DND-41 (cell line): ENCODE results near the gene PSMC4.

Experiments used
- ATAC-seq: fragments of 200-7000 bp; cut with Tn5 transposase; 3 replicates; pipeline ENCODE4 v1.9.1; 2021; ENCODE audit warnings: low read depth; ENCODE audit not compliant: insufficient read depth
- DNase-seq: peaks from one replicate; pipeline ENCODE4 v3.0.0-alpha.2; 2020
- H2AFZ ChIP-seq: 2 replicates; pipeline ENCODE4 v1.6.0; 2012; ENCODE audit warnings: low read depth, low read length
- H3K27ac ChIP-seq: 2 replicates; pipeline ENCODE4 v1.5.1; 2012; ENCODE audit warnings: low read length, inconsistent platforms
- H3K27me3 ChIP-seq: fragments of 200-600 bp; sonication (generic); 2 replicates; pipeline ENCODE4 v1.6.0; 2012; ENCODE audit warnings: low read length, mild to moderate bottlenecking, inconsistent platforms; ENCODE audit not compliant: insufficient read depth, poor library complexity
- H3K36me3 ChIP-seq: 2 replicates; pipeline ENCODE4 v1.5.1; 2012; ENCODE audit warnings: low read length, inconsistent platforms; ENCODE audit not compliant: insufficient read depth
- H3K4me1 ChIP-seq: 2 replicates; pipeline ENCODE4 v1.5.1; 2012; ENCODE audit warnings: mild to moderate bottlenecking, low read length; ENCODE audit not compliant: insufficient read depth
- H3K4me2 ChIP-seq: 2 replicates; pipeline ENCODE4 v1.6.0; 2012; ENCODE audit warnings: mild to moderate bottlenecking, moderate library complexity, low read length, inconsistent platforms; ENCODE audit not compliant: insufficient read depth
- H3K4me3 ChIP-seq, 2 experiments: fragments of 200-600 bp in 1 of 2; shearing (Covaris generic) in 1 of 2; 2 replicates each; pipeline ENCODE4 v1.5.1; 2012 to 2016; ENCODE audit warnings: inconsistent platforms in 2 of 2, low read length in 2 of 2, mild to moderate bottlenecking in 2 of 2, low read depth in 1 of 2, moderate library complexity in 1 of 2
- H3K79me2 ChIP-seq: 2 replicates; pipeline ENCODE4 v1.6.0; 2012; ENCODE audit warnings: low read length, inconsistent platforms; ENCODE audit not compliant: insufficient read depth
- H3K9ac ChIP-seq: 2 replicates; pipeline ENCODE4 v1.6.0; 2012; ENCODE audit warnings: low read depth, mild to moderate bottlenecking, inconsistent platforms, low read length, moderate library complexity
- H3K9me3 ChIP-seq: 2 replicates; pipeline ENCODE4 v1.5.1; 2012; ENCODE audit warnings: low read length, moderate library complexity, mild to moderate bottlenecking, inconsistent platforms; ENCODE audit not compliant: insufficient read depth, severe bottlenecking
- H4K20me1 ChIP-seq: 2 replicates; pipeline ENCODE4 v1.6.0; 2012; ENCODE audit warnings: low read length; ENCODE audit not compliant: insufficient read depth
- CTCF ChIP-seq: IDR thresholded peaks from 2 replicates; pipeline ENCODE4 v1.5.1; 2012; ENCODE audit warnings: borderline replicate concordance, low read length, moderate library complexity, mild to moderate bottlenecking; ENCODE audit not compliant: poor library complexity, severe bottlenecking; ENCODE audit errors: extremely low read depth
- EZH2 ChIP-seq: IDR thresholded peaks from 3 replicates; pipeline ENCODE4 v1.6.1; 2012; ENCODE audit warnings: borderline replicate concordance, low read depth, mild to moderate bottlenecking, moderate library complexity, low read length, inconsistent platforms; ENCODE audit not compliant: severe bottlenecking

Gene PSMC4

GRCh38 chr19:39970675-39971379 lies at the start of gene PSMC4:
PSMC4 (plus strand) TSS chr19:39971165; CDS start chr19:39971203, 38 bp downstream.
- no peaks in the 10 kb centered on the region for H3K9me3 ChIP-seq
- no peak for TF ChIP-seq EZH2
- peak; percentile 98 for TF ChIP-seq CTCF
- H3K4me2 ChIP-seq, result peak within 1 kb of the TSS; percentile 89
- H3K4me1 ChIP-seq, result peaks cover 36% of the 10 kb centered on the region
- H3K27ac ChIP-seq, result peak within 1 kb of the TSS; percentile 91
- H3K4me3 ChIP-seq, result peak within 1 kb of the TSS; percentile 68 to 84
- no peaks in the 10 kb centered on the region for H3K27me3 ChIP-seq
- H3K36me3 ChIP-seq, result peaks cover 36% of the 10 kb centered on the region
- DNase-seq, result peak; percentile 99
- H2AFZ ChIP-seq, result peak within 1 kb of the TSS; percentile 74
- ATAC-seq, result peak; percentile 98
- H3K9ac ChIP-seq, result peak within 1 kb of the TSS; percentile 76
- peaks cover 16% of the 10 kb centered on the region; the same call in 1 of the 2 replicates for H4K20me1 ChIP-seq
- H3K79me2 ChIP-seq, result peaks cover 52% of the 10 kb centered on the region

- Histone ChIP-seq H3K9me3 (no peaks in the 10 kb centered on the region), H3K27me3 (no peaks in the 10 kb centered on the region), H4K20me1 (no peaks in the 10 kb centered on the region), H3K36me3 (no peaks in the 10 kb centered on the region), H3K27ac (no peak overlapping the region), H3K4me2 (no peak overlapping the region), H3K4me1 (no peaks in the 10 kb centered on the region), H3K4me3 (no peak overlapping the region), H3K79me2 (no peaks in the 10 kb centered on the region), H2AFZ (no peak overlapping the region), H3K9ac (no peak overlapping the region)
- ATAC-seq (no peak), DNase-seq (no peak)
- TF ChIP-seq CTCF (no peak), EZH2 (no peak)
These were observed 47.1 kb upstream of the PSMC4 start for GRCh38 chr19:39923862-39924261.

- Histone ChIP-seq H3K9ac (no peak overlapping the region), H3K4me2 (no peak overlapping the region), H2AFZ (no peak overlapping the region), H3K36me3 (no peaks in the 10 kb centered on the region), H3K4me1 (no peaks in the 10 kb centered on the region), H3K79me2 (no peaks in the 10 kb centered on the region), H3K27me3 (no peaks in the 10 kb centered on the region), H4K20me1 (no peaks in the 10 kb centered on the region), H3K4me3 (no peak overlapping the region), H3K27ac (no peak overlapping the region), H3K9me3 (no peaks in the 10 kb centered on the region)
- DNase-seq (no peak), ATAC-seq (no peak)
- TF ChIP-seq EZH2 (no peak), CTCF (no peak)
These were observed 46.6 kb upstream of the PSMC4 start for GRCh38 chr19:39924389-39924788.
